Measurements from ENCODE around the gene NR3C1. TPM values are rescaled to one million over a fixed set of nuclear protein-coding genes. Genes with fewer than 3 reads are reported as not detected.

The NR3C1 gene
- polyA plus RNA-seq, 1 donor = 32.6 TPM

- no peak for DNase-seq
- Histone ChIP-seq H3K4me3 (ENCODE audit: low read length) (no peak overlapping the region), H3K36me3 (ENCODE audit: control insufficient read depth, insufficient read depth, low read length) (no peaks in the 10 kb centered on the region), H3K4me1 (ENCODE audit: control insufficient read depth, insufficient read depth, low read length) (no peaks in the 10 kb centered on the region), H3K27ac (ENCODE audit: low read length) (no peak overlapping the region), H3K27me3 (ENCODE audit: control insufficient read depth, insufficient read depth, low read length) (no peaks in the 10 kb centered on the region), H3K9me3 (ENCODE audit: control insufficient read depth, low read depth, low read length) (no peaks in the 10 kb centered on the region)
- WGBS (ENCODE audit: insufficient coverage, low lambda C conversion rate) = 95% methylated on average over 8 of the region's 9 CpGs
These were observed 23.0 kb upstream of the NR3C1 start for GRCh38 chr5:143426437-143426991.

DNA sequence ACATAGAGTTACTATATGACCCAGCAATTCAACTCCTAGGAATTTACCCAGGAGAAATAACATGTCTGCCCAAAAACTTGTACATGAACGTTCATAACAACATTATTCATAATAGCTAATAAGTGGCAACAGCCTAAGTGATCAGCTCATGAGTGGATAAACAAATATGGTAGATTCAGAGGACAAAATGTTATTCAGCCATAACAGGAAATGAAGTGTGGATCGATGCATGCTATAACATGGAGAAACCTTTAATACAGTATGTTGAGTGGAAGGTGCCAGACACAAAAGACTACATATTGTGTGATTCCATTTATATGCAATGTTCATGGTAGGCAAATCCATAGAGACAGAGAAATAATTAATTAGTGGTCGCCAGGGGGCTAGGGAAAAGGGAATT, 22.3 kb upstream of the NR3C1 start:
- H3K4me3 ChIP-seq (ENCODE audit: low read length) = no peak overlapping the region
- H3K9me3 ChIP-seq (ENCODE audit: control insufficient read depth, low read depth, low read length) = no peaks in the 10 kb centered on the region
- H3K36me3 ChIP-seq (ENCODE audit: control insufficient read depth, insufficient read depth, low read length) = no peaks in the 10 kb centered on the region
- H3K27ac ChIP-seq (ENCODE audit: low read length) = no peak overlapping the region
- no peaks in the 10 kb centered on the region for H3K27me3 ChIP-seq (ENCODE audit: control insufficient read depth, insufficient read depth, low read length)
- no peak for DNase-seq
- 80% methylated on average over 1 of the region's 3 CpGs for WGBS (ENCODE audit: insufficient coverage, low lambda C conversion rate)
- H3K4me1 ChIP-seq (ENCODE audit: control insufficient read depth, insufficient read depth, low read length) = no peaks in the 10 kb centered on the region

- no peak overlapping the region for H3K4me3 ChIP-seq (ENCODE audit: low read length)
- peak overlapping the region; percentile 73 for H3K27ac ChIP-seq (ENCODE audit: low read length)
- no peaks in the 10 kb centered on the region for H3K36me3 ChIP-seq (ENCODE audit: control insufficient read depth, insufficient read depth, low read length)
- DNase-seq = peak; percentile 57 to 91
- no peaks in the 10 kb centered on the region for H3K9me3 ChIP-seq (ENCODE audit: control insufficient read depth, low read depth, low read length)
- WGBS (ENCODE audit: insufficient coverage, low lambda C conversion rate) = 40% methylated on average over 1 of the region's 2 CpGs
- H3K4me1 ChIP-seq (ENCODE audit: control insufficient read depth, insufficient read depth, low read length) = peaks cover 25% of the 10 kb centered on the region
- H3K27me3 ChIP-seq (ENCODE audit: control insufficient read depth, insufficient read depth, low read length) = no peaks in the 10 kb centered on the region
These were observed 14.8 kb upstream of the NR3C1 start for GRCh38 chr5:143418140-143418866.

GRCh38 chr5:143417503-143418139, 14.1 kb upstream of the NR3C1 start:
- Histone ChIP-seq H3K4me1 (ENCODE audit: control insufficient read depth, insufficient read depth, low read length) (peaks cover 25% of the 10 kb centered on the region), H3K27ac (ENCODE audit: low read length) (peak overlapping the region; percentile 73), H3K27me3 (ENCODE audit: control insufficient read depth, insufficient read depth, low read length) (no peaks in the 10 kb centered on the region), H3K9me3 (ENCODE audit: control insufficient read depth, low read depth, low read length) (no peaks in the 10 kb centered on the region), H3K36me3 (ENCODE audit: control insufficient read depth, insufficient read depth, low read length) (no peaks in the 10 kb centered on the region), H3K4me3 (ENCODE audit: low read length) (no peak overlapping the region)
- DNase-seq = no peak
- 17% methylated on average over 1 of the region's 4 CpGs for WGBS (ENCODE audit: insufficient coverage, low lambda C conversion rate)

DNA sequence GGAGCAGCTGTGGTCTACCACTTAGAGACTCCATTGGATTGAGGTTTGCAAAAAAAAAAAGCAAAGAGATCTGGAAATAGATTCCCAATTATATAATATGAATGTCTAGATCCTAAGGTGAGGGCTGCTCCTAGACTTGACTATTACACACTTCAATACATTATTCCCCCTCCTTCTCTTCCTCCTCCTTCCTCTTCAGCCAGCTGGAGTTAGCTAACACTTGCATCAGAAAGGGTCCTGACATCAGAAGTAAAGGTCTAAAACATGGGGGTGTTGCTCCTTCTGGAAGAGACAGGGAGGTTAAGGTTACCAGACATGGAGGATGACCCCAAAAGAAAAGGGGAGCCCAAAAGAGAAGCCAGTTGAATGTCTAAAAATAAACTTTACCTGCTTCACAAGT, 12.9 kb upstream of the NR3C1 start:
- peaks cover 25% of the 10 kb centered on the region for H3K4me1 ChIP-seq (ENCODE audit: control insufficient read depth, insufficient read depth, low read length)
- H3K27me3 ChIP-seq (ENCODE audit: control insufficient read depth, insufficient read depth, low read length) = no peaks in the 10 kb centered on the region
- H3K27ac ChIP-seq (ENCODE audit: low read length) = no peak overlapping the region
- no peak overlapping the region for H3K4me3 ChIP-seq (ENCODE audit: low read length)
- no peaks in the 10 kb centered on the region for H3K36me3 ChIP-seq (ENCODE audit: control insufficient read depth, insufficient read depth, low read length)
- DNase-seq = peak in 1 of 2 donors; percentile 40
- no peaks in the 10 kb centered on the region for H3K9me3 ChIP-seq (ENCODE audit: control insufficient read depth, low read depth, low read length)

- 38% methylated on average over 1 of the region's 4 CpGs for WGBS (ENCODE audit: insufficient coverage, low lambda C conversion rate)
- no peak overlapping the region for H3K27ac ChIP-seq (ENCODE audit: low read length)
These were observed 10.6 kb upstream of the NR3C1 start for GRCh38 chr5:143413958-143414669.

DNA sequence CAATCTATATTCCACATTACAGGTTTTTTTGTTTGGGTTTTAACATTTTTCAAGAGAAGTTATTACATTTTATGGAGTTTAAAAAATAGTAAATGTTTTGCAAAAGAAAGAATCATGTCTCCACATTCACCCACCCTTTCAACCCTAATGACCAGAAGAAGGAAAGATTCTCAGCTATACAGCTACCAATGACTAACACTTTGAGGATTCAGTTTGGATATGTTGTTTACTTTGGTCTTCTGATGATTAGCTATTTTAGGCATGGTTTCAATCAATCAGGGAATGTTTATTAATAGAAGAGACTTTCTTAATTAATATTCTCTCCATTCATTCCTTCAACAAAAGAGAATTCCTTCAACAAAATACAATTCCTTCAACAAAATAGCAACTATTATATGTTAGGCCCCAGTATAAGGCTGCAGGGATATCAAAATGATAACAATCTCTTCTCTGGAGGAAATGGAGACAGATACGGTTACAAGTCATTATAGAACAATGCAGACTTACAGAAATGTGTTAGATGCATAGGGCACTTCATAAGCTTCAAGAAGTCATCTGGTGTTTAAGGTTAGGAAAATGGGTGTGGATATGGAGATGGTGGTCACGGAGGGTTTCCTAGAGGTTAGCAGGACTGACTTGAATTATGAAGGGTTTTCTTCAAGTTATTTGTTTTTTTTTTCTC, 9.3 kb upstream of the NR3C1 start:
- peaks cover 19% of the 10 kb centered on the region for H3K4me1 ChIP-seq (ENCODE audit: control insufficient read depth, insufficient read depth, low read length)
- H3K27me3 ChIP-seq (ENCODE audit: control insufficient read depth, insufficient read depth, low read length) = no peaks in the 10 kb centered on the region
- no peak overlapping the region for H3K4me3 ChIP-seq (ENCODE audit: low read length)
- H3K27ac ChIP-seq (ENCODE audit: low read length) = no peak overlapping the region
- no peaks in the 10 kb centered on the region for H3K9me3 ChIP-seq (ENCODE audit: control insufficient read depth, low read depth, low read length)
- no peaks in the 10 kb centered on the region for H3K36me3 ChIP-seq (ENCODE audit: control insufficient read depth, insufficient read depth, low read length)
- DNase-seq = no peak
- 85% methylated on average over 2 of the region's 2 CpGs for WGBS (ENCODE audit: insufficient coverage, low lambda C conversion rate)

More at GRCh38 chr5:143413958-143414669, 10.6 kb upstream of the NR3C1 start:
- H3K27me3 ChIP-seq (ENCODE audit: control insufficient read depth, insufficient read depth, low read length) = no peaks in the 10 kb centered on the region
- H3K9me3 ChIP-seq (ENCODE audit: control insufficient read depth, low read depth, low read length) = no peaks in the 10 kb centered on the region
- no peak for DNase-seq
- no peak overlapping the region for H3K4me3 ChIP-seq (ENCODE audit: low read length)
- peaks cover 25% of the 10 kb centered on the region for H3K4me1 ChIP-seq (ENCODE audit: control insufficient read depth, insufficient read depth, low read length)
- H3K36me3 ChIP-seq (ENCODE audit: control insufficient read depth, insufficient read depth, low read length) = no peaks in the 10 kb centered on the region

- no peak overlapping the region for H3K4me3 ChIP-seq (ENCODE audit: low read length)
- no peak for DNase-seq
- H3K27ac ChIP-seq (ENCODE audit: low read length) = no peak overlapping the region
- WGBS (ENCODE audit: insufficient coverage, low lambda C conversion rate) = 100% methylated on average over 1 of the region's 2 CpGs
- no peaks in the 10 kb centered on the region for H3K9me3 ChIP-seq (ENCODE audit: control insufficient read depth, low read depth, low read length)
- no peaks in the 10 kb centered on the region for H3K27me3 ChIP-seq (ENCODE audit: control insufficient read depth, insufficient read depth, low read length)
- no peaks in the 10 kb centered on the region for H3K36me3 ChIP-seq (ENCODE audit: control insufficient read depth, insufficient read depth, low read length)
- H3K4me1 ChIP-seq (ENCODE audit: control insufficient read depth, insufficient read depth, low read length) = peaks cover 3% of the 10 kb centered on the region
These were observed 6.4 kb upstream of the NR3C1 start for GRCh38 chr5:143409926-143410325.

GRCh38 chr5:143406408-143406807, 2.9 kb upstream of the NR3C1 start:
- no peak for DNase-seq
- WGBS (ENCODE audit: insufficient coverage, low lambda C conversion rate) = no CpG with 5 or more reads among the region's 1 CpG
- peaks cover 3% of the 10 kb centered on the region for H3K4me1 ChIP-seq (ENCODE audit: control insufficient read depth, insufficient read depth, low read length)
- no peak overlapping the region for H3K27ac ChIP-seq (ENCODE audit: low read length)
- H3K4me3 ChIP-seq (ENCODE audit: low read length) = no peak overlapping the region
- H3K9me3 ChIP-seq (ENCODE audit: control insufficient read depth, low read depth, low read length) = no peaks in the 10 kb centered on the region
- no peaks in the 10 kb centered on the region for H3K27me3 ChIP-seq (ENCODE audit: control insufficient read depth, insufficient read depth, low read length)
- no peaks in the 10 kb centered on the region for H3K36me3 ChIP-seq (ENCODE audit: control insufficient read depth, insufficient read depth, low read length)

GRCh38 chr5:143405849-143406098, 2.3 kb upstream of the NR3C1 start:
- H3K4me1 ChIP-seq (ENCODE audit: control insufficient read depth, insufficient read depth, low read length) = peaks cover 3% of the 10 kb centered on the region
- H3K36me3 ChIP-seq (ENCODE audit: control insufficient read depth, insufficient read depth, low read length) = no peaks in the 10 kb centered on the region
- no peaks in the 10 kb centered on the region for H3K27me3 ChIP-seq (ENCODE audit: control insufficient read depth, insufficient read depth, low read length)
- no peak for DNase-seq
- peak overlapping the region; percentile 91 for H3K27ac ChIP-seq (ENCODE audit: low read length)
- WGBS (ENCODE audit: insufficient coverage, low lambda C conversion rate) = no CpG with 5 or more reads among the region's 3 CpGs
- peak overlapping the region; percentile 71 for H3K4me3 ChIP-seq (ENCODE audit: low read length)
- H3K9me3 ChIP-seq (ENCODE audit: control insufficient read depth, low read depth, low read length) = no peaks in the 10 kb centered on the region

All from large intestine (tissue), 3 donors.